ENCODE data around the gene ARHGEF28.

ARHGEF28 gene

GRCh38 chr5:73674669-73675004, 48.6 kb downstream of the ARHGEF28 start:
- no peak for TF ChIP-seq SIN3A (IDR thresholded peaks at IDR 0.05; ENCODE audit: borderline replicate concordance, insufficient read depth, low read length)

GRCh38 chr5:73678322-73678740, 52.3 kb downstream of the ARHGEF28 start:
- no peak for TF ChIP-seq TAF1 (IDR thresholded peaks at IDR 0.05; ENCODE audit: borderline replicate concordance, insufficient read depth, low read length)
- TF ChIP-seq REST (IDR thresholded peaks at IDR 0.05; ENCODE audit: insufficient read depth in 1 of 2, low read depth in 2 of 2, low read length in 2 of 2), result no peak
- TF ChIP-seq POLR2AphosphoS5 (IDR thresholded peaks at IDR 0.05; ENCODE audit: low read depth, low read length), result no peak
- TF ChIP-seq FOXP2 (optimal IDR thresholded peaks at IDR 0.05; ENCODE audit: borderline replicate concordance, extremely low read depth, extremely low read length, insufficient read depth), result no peak
- no peak for TF ChIP-seq SIN3A (IDR thresholded peaks at IDR 0.05; ENCODE audit: borderline replicate concordance, insufficient read depth, low read length)

- TF ChIP-seq FOXP2 (optimal IDR thresholded peaks at IDR 0.05; ENCODE audit: borderline replicate concordance, extremely low read depth, extremely low read length, insufficient read depth), result no peak
- no peak for TF ChIP-seq REST (IDR thresholded peaks at IDR 0.05; ENCODE audit: insufficient read depth in 1 of 2, low read depth in 2 of 2, low read length in 2 of 2)
- TF ChIP-seq POLR2AphosphoS5 (IDR thresholded peaks at IDR 0.05; ENCODE audit: low read depth, low read length), result no peak
- no peak for TF ChIP-seq SIN3A (IDR thresholded peaks at IDR 0.05; ENCODE audit: borderline replicate concordance, insufficient read depth, low read length)
- TF ChIP-seq TAF1 (IDR thresholded peaks at IDR 0.05; ENCODE audit: borderline replicate concordance, insufficient read depth, low read length), result no peak
These were observed 52.8 kb downstream of the ARHGEF28 start for GRCh38 chr5:73678807-73679206.

DNA sequence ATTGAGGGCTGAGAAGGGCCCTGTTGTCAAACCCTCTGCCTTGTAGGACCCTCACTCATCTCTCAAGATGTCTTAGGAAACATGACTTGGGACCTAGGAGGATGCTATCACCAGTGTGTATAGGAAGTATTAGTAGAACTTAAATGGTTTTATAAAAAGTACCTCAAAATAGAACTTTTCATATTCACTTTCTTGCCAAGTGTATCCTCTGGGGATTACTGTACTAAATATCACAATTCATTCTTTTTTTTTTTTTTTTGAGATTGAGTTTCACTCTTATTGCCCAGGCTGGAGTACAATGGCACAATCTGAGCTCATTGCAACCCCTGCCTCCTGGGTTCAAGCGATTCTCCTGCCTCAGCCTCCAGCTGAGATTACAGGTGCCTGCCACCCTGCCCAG, 56.2 kb downstream of the ARHGEF28 start:
- TF ChIP-seq POLR2AphosphoS5 (IDR thresholded peaks at IDR 0.05; ENCODE audit: low read depth, low read length) (no peak), TAF1 (IDR thresholded peaks at IDR 0.05; ENCODE audit: borderline replicate concordance, insufficient read depth, low read length) (no peak), REST (IDR thresholded peaks at IDR 0.05; ENCODE audit: insufficient read depth in 1 of 2, low read depth in 2 of 2, low read length in 2 of 2) (no peak), SIN3A (IDR thresholded peaks at IDR 0.05; ENCODE audit: borderline replicate concordance, insufficient read depth, low read length) (no peak), FOXP2 (optimal IDR thresholded peaks at IDR 0.05; ENCODE audit: borderline replicate concordance, extremely low read depth, extremely low read length, insufficient read depth) (no peak)

GRCh38 chr5:73684691-73685090, 58.7 kb downstream of the ARHGEF28 start:
- TF ChIP-seq SIN3A (IDR thresholded peaks at IDR 0.05; ENCODE audit: borderline replicate concordance, insufficient read depth, low read length) (no peak), POLR2AphosphoS5 (IDR thresholded peaks at IDR 0.05; ENCODE audit: low read depth, low read length) (no peak), TAF1 (IDR thresholded peaks at IDR 0.05; ENCODE audit: borderline replicate concordance, insufficient read depth, low read length) (no peak), FOXP2 (optimal IDR thresholded peaks at IDR 0.05; ENCODE audit: borderline replicate concordance, extremely low read depth, extremely low read length, insufficient read depth) (no peak), REST (IDR thresholded peaks at IDR 0.05; ENCODE audit: insufficient read depth in 1 of 2, low read depth in 2 of 2, low read length in 2 of 2) (no peak)
